GM10266 (cell line): ENCODE measurements around the gene MYO1B.

Experiments
- DNase-seq: peaks from one replicate; pipeline ENCODE4 v3.0.0; 2012; ENCODE audit errors: extremely low spot score
- CTCF ChIP-seq: IDR thresholded peaks from 2 replicates; pipeline ENCODE4 v1.5.1; 2012; ENCODE audit warnings: mild to moderate bottlenecking, low read depth; ENCODE audit not compliant: control insufficient read depth, insufficient read depth; ENCODE audit errors: missing control alignments

Gene MYO1B

GRCh38 chr2:191352536-191352935 lies 107.3 kb downstream of the MYO1B start:
- TF ChIP-seq CTCF: no peak

GRCh38 chr2:191355170-191355758 lies 110.1 kb downstream of the MYO1B start:
- no peak for DNase-seq
- TF ChIP-seq CTCF: no peak

More at GRCh38 chr2:191352536-191352935, 107.3 kb downstream of the MYO1B start:
- DNase-seq: no peak

- DNase-seq: no peak
- no peak for TF ChIP-seq CTCF
Observed at GRCh38 chr2:191357678-191358077, 112.5 kb downstream of the MYO1B start.

GRCh38 chr2:191358325-191359025 lies 113.3 kb downstream of the MYO1B start:
- no peak for TF ChIP-seq CTCF
- no peak for DNase-seq

- no peak for DNase-seq
- no peak for TF ChIP-seq CTCF
Observed at GRCh38 chr2:191359133-191359532, 113.9 kb downstream of the MYO1B start.

- no peak for TF ChIP-seq CTCF
- no peak for DNase-seq
Observed at GRCh38 chr2:191360918-191361317, 115.7 kb downstream of the MYO1B start.

GRCh38 chr2:191362841-191363240 lies 117.6 kb downstream of the MYO1B start:
- TF ChIP-seq CTCF: no peak
- no peak for DNase-seq
